GM12878 (cell line): Measurements from ENCODE around the gene ASB2. TPM values are rescaled to one million over a fixed set of nuclear protein-coding genes. Genes with fewer than 3 reads are reported as not detected.
A peak's percentile ranks its signal among the peaks of the same experiment; 100 is the strongest.

Experiments
- BHLHE40 ChIP-seq, 2 experiments: fragments of 450-650 bp in 1 of 2; IDR thresholded peaks; 2 replicates each; pipeline ENCODE4 v1.6.1; 2011 to 2017; ENCODE audit warnings: low read depth in 2 of 2, borderline replicate concordance in 1 of 2, improper control_type of control experiment in 1 of 2, low read length in 1 of 2, mild to moderate bottlenecking in 1 of 2
- CBX3 ChIP-seq: fragments of 200-600 bp; sonication (generic); IDR thresholded peaks from 2 replicates; pipeline ENCODE4 v1.6.1; 2016; ENCODE audit warnings: low read depth, borderline replicate concordance
- CBX5 ChIP-seq: sonication (generic); IDR thresholded peaks from 2 replicates; pipeline ENCODE4 v1.6.1; 2016; ENCODE audit warnings: low read depth, moderate library complexity, mild to moderate bottlenecking, inconsistent platforms
- ETV6 ChIP-seq, 2 experiments: fragments of 450-650 bp in 1 of 2; IDR thresholded peaks in 1 of 2; conservative IDR thresholded peaks in 1 of 2; 2 replicates each; pipeline ENCODE4 v1.6.1; 2014; ENCODE audit warnings: antibody characterized with exemption in 1 of 2, borderline replicate concordance in 1 of 2, low read depth in 1 of 2, mild to moderate bottlenecking in 1 of 2, moderate library complexity in 1 of 2
- FOXM1 ChIP-seq: IDR thresholded peaks from 2 replicates; pipeline ENCODE4 v1.6.1; 2012; ENCODE audit warnings: low read depth, mild to moderate bottlenecking, inconsistent platforms, low read length, moderate library complexity
- IRF4 ChIP-seq: IDR thresholded peaks from 2 replicates; pipeline ENCODE4 v1.6.1; 2011; ENCODE audit warnings: low read depth, low read length
- KAT2A ChIP-seq: conservative IDR thresholded peaks from 2 replicates; pipeline ENCODE4 v1.6.1; 2011; ENCODE audit warnings: low read depth, low read length; ENCODE audit not compliant: control insufficient read depth
- NFYA ChIP-seq: IDR thresholded peaks from 2 replicates; pipeline ENCODE4 v1.6.1; 2011; ENCODE audit warnings: low read depth, mild to moderate bottlenecking, low read length, improper control_type of control experiment, borderline replicate concordance
- PAX5 ChIP-seq: IDR thresholded peaks from 2 replicates; pipeline ENCODE4 v1.6.1; 2011; ENCODE audit warnings: low read depth, low read length, borderline replicate concordance
- ZNF207 ChIP-seq: fragments of 450-650 bp; IDR thresholded peaks from 2 replicates; pipeline ENCODE4 v1.6.1; 2014; ENCODE audit warnings: antibody characterized with exemption, mild to moderate bottlenecking, borderline replicate concordance
- ZNF24 ChIP-seq: fragments of 450-650 bp; IDR thresholded peaks from 2 replicates; pipeline ENCODE4 v1.6.1; 2017; ENCODE audit warnings: antibody characterized with exemption, mild to moderate bottlenecking
- ZSCAN29 ChIP-seq: fragments of 450-650 bp; IDR thresholded peaks from 2 replicates; pipeline ENCODE4 v1.6.1; 2017; ENCODE audit warnings: mild to moderate bottlenecking, moderate library complexity
- polyA plus RNA-seq, 11 experiments: library from polyadenylated mRNA; depleted of rRNA in 4 of 11; unstranded in 6 of 11; stranded (reverse) in 5 of 11; fragments of >200 nt; fragmentation: Nextera tagmentation in 4 of 11; fragmentation: Illumina TruSeq in 1 of 11; extraction: Ambion mirVana in 4 of 11; extraction: Trizol in 1 of 11; gene quantifications; 1 replicate in 1 of 11; 2 replicates in 10 of 11; pipeline versions ENCODE4 v1.2.1 to v1.2.3, GENCODE V29; 2011 to 2016; ENCODE audit warnings: inconsistent platforms in 2 of 11, missing spikeins in 2 of 11, low read depth in 1 of 11
- total RNA-seq, 4 experiments: library from RNA; depleted of rRNA in 3 of 4; stranded (reverse); fragments of >200 nt in 3 of 4; fragmentation: Illumina TruSeq in 1 of 4; extraction: Trizol in 1 of 4; gene quantifications; 2 replicates each; pipeline versions ENCODE4 v1.2.1 to v1.2.3, GENCODE V29; 2013 to 2021
- TF ChIP-seq, protein P1 (sequence below): IDR thresholded peaks from 2 replicates; pipeline ENCODE4 v1.6.1; 2012; ENCODE audit warnings: low read depth, low read length, improper control_type of control experiment
- TF ChIP-seq, protein P2 (sequence below): IDR thresholded peaks from 2 replicates; pipeline ENCODE4 v1.6.1; 2011; ENCODE audit warnings: low read depth, mild to moderate bottlenecking, low read length, moderate library complexity, borderline replicate concordance; ENCODE audit errors: extremely low read depth
- TF ChIP-seq, protein P3 (sequence below): IDR thresholded peaks from 2 replicates; pipeline ENCODE4 v1.6.1; 2011; ENCODE audit warnings: low read depth, low read length, improper control_type of control experiment, borderline replicate concordance
- TF ChIP-seq, protein P4 (sequence below): fragments of 450-650 bp; IDR thresholded peaks from 2 replicates; pipeline ENCODE4 v1.6.1; 2017; ENCODE audit warnings: mild to moderate bottlenecking
- TF ChIP-seq, protein P5 (sequence below): fragments of 450-650 bp; IDR thresholded peaks from 2 replicates; pipeline ENCODE4 v1.6.1; 2018; ENCODE audit warnings: mild to moderate bottlenecking, low read depth, moderate library complexity; ENCODE audit not compliant: partially characterized antibody
- TF ChIP-seq, protein P6 (sequence below): IDR thresholded peaks from 2 replicates; pipeline ENCODE4 v1.6.1; 2012; ENCODE audit warnings: low read depth, low read length, improper control_type of control experiment

ASB2 gene
- total and polyA plus RNA-seq, 10 of the 15 experiments (the other 5 are each of a cell fraction or from before 2014, with no cell fraction given): 3.0 to 54.8 (median 33.5) TPM

DNA sequence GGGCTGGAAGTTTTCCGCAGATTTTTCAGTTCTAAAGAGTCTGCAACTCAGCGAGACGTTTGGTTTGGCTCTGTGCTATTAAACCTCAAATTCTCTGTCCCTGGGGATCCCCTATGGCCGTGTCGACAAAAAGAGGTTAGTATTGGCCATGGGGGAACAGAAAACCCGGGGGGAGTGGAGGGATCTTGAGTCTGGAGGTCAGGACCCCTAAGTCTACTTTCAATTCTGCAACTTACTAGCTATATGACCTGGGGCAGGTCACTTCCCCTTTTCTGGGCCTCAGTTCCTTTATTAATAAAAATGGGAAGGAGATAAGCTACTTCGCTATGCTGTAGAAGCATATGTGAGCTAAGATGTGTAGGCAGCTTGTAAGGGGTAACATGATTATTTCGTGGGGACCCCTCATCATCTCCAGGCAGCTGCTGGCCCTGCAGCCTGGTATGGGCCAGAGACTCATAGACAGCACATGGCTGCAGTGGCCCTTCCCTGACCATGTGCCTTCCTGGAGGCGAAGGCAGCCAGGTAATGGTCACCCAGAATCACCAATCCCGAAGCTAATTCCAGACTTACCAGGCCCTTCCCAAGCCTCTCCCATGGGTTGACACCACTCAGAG is 8.6 kb downstream of the ASB2 start (continued):
- TF ChIP-seq, protein P1, sequence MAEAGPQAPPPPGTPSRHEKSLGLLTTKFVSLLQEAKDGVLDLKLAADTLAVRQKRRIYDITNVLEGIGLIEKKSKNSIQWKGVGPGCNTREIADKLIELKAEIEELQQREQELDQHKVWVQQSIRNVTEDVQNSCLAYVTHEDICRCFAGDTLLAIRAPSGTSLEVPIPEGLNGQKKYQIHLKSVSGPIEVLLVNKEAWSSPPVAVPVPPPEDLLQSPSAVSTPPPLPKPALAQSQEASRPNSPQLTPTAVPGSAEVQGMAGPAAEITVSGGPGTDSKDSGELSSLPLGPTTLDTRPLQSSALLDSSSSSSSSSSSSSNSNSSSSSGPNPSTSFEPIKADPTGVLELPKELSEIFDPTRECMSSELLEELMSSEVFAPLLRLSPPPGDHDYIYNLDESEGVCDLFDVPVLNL: no peak
- TF ChIP-seq ETV6 (conservative IDR thresholded peaks at IDR 0.05 in 1 of 2, IDR thresholded peaks at IDR 0.05 in 1 of 2; ENCODE audit: borderline replicate concordance in 1 of 2, low read depth in 1 of 2) (peak in 1 of 2 experiments; percentile 92; a peak in 2 of 4 replicates), CBX3 (no peak), IRF4 (peak; percentile 98), ZSCAN29 (0 out of 2 replicates have a peak, but pooled peaks have one; percentile 49), ZNF207 (no peak; the same call in 1 of the 2 replicates), ZNF24 (peak; percentile 63; the same call in 1 of the 2 replicates), BHLHE40 (IDR thresholded peaks at IDR 0.05; ENCODE audit: borderline replicate concordance in 1 of 2, low read depth in 2 of 2, low read length in 1 of 2) (peak; percentile 77 to 78), KAT2A (no peak), PAX5 (peak; percentile 95), NFYA (no peak), FOXM1 (no peak), CBX5 (no peak)
- TF ChIP-seq, protein P2, sequence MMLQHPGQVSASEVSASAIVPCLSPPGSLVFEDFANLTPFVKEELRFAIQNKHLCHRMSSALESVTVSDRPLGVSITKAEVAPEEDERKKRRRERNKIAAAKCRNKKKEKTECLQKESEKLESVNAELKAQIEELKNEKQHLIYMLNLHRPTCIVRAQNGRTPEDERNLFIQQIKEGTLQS: no peak
- TF ChIP-seq, protein P3, sequence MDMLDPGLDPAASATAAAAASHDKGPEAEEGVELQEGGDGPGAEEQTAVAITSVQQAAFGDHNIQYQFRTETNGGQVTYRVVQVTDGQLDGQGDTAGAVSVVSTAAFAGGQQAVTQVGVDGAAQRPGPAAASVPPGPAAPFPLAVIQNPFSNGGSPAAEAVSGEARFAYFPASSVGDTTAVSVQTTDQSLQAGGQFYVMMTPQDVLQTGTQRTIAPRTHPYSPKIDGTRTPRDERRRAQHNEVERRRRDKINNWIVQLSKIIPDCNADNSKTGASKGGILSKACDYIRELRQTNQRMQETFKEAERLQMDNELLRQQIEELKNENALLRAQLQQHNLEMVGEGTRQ: no peak
- TF ChIP-seq, protein P4, sequence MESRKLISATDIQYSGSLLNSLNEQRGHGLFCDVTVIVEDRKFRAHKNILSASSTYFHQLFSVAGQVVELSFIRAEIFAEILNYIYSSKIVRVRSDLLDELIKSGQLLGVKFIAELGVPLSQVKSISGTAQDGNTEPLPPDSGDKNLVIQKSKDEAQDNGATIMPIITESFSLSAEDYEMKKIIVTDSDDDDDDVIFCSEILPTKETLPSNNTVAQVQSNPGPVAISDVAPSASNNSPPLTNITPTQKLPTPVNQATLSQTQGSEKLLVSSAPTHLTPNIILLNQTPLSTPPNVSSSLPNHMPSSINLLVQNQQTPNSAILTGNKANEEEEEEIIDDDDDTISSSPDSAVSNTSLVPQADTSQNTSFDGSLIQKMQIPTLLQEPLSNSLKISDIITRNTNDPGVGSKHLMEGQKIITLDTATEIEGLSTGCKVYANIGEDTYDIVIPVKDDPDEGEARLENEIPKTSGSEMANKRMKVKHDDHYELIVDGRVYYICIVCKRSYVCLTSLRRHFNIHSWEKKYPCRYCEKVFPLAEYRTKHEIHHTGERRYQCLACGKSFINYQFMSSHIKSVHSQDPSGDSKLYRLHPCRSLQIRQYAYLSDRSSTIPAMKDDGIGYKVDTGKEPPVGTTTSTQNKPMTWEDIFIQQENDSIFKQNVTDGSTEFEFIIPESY: no peak
- TF ChIP-seq, protein P5, sequence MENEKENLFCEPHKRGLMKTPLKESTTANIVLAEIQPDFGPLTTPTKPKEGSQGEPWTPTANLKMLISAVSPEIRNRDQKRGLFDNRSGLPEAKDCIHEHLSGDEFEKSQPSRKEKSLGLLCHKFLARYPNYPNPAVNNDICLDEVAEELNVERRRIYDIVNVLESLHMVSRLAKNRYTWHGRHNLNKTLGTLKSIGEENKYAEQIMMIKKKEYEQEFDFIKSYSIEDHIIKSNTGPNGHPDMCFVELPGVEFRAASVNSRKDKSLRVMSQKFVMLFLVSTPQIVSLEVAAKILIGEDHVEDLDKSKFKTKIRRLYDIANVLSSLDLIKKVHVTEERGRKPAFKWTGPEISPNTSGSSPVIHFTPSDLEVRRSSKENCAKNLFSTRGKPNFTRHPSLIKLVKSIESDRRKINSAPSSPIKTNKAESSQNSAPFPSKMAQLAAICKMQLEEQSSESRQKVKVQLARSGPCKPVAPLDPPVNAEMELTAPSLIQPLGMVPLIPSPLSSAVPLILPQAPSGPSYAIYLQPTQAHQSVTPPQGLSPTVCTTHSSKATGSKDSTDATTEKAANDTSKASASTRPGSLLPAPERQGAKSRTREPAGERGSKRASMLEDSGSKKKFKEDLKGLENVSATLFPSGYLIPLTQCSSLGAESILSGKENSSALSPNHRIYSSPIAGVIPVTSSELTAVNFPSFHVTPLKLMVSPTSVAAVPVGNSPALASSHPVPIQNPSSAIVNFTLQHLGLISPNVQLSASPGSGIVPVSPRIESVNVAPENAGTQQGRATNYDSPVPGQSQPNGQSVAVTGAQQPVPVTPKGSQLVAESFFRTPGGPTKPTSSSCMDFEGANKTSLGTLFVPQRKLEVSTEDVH: no peak
- TF ChIP-seq, protein P6, sequence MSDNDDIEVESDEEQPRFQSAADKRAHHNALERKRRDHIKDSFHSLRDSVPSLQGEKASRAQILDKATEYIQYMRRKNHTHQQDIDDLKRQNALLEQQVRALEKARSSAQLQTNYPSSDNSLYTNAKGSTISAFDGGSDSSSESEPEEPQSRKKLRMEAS: no peak
